Measurements from ENCODE around the gene CHURC1. TPM values are rescaled to one million over a fixed set of nuclear protein-coding genes. Genes with fewer than 3 reads are reported as not detected.

CHURC1 gene
- polyA plus RNA-seq, 1 of the 3 experiments (the other 2 are of a cell fraction), result 66.8 TPM

DNA sequence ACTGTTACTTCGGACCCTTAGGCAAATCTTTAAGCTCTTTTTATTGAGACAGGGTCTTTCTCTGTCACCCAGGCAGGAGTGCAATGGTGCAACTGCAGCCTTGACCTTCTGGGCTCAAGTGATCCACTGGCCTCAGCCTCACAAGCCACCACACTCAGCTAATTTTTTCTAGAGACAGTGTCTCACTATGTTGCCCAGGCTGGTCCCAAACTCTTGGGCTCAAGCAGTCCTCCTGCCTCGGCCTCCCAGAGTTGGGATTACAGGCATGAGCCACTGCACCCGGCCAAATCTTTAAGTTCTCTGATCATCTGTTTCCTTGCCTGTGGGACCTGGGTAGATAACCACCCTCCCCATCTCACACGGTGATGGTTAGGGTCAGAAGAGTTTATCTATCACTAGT, 30.6 kb downstream of the CHURC1 start (continued):
- no peak for TF ChIP-seq CHD2 (IDR thresholded peaks at IDR 0.05; ENCODE audit: low read length, partially characterized antibody)
- TF ChIP-seq SIN3A (IDR thresholded peaks at IDR 0.05; ENCODE audit: borderline replicate concordance, low read depth, low read length), result no peak
- TF ChIP-seq NFIC (IDR thresholded peaks at IDR 0.05; ENCODE audit: borderline replicate concordance), result no peak
- no peak for TF ChIP-seq RXRA (IDR thresholded peaks at IDR 0.05; ENCODE audit: borderline replicate concordance, low read depth)

DNA sequence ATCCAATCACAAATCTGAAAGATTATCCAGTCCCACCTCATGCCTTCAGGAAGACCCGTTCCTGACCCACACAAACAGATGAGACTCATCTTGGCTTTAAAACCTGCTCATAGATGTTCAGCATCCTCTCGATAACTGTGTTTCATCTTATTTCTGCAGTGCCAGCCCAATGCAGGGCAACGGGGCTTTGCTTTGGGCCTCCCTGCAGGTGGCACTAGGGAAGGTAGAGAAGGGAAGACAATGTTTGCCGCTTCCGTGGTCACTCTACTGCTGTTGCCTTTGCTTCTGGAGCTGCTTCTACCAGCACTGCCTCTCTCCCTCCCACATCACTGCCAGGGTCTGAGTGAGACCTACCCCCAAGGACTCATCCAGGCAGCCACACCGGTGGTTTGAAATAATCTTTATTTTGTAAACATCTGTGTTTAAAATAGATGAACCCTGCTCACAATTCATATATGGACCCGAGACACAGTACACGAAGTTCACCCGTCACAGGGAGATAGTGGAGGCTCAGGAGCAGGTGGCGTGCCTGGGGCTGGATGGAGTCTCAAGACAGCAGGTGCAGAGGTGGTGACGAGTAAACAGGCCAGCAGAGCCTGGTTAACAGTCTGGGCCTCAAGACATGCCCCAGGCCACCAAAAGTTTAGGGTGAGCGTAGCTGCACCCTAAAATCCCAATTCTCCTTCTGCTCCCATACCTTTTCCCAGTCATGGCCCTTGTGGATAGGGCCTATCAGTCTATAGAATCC, 31.4 kb downstream of the CHURC1 start:
- Histone ChIP-seq H3K4me3 (ENCODE audit: low read depth in 2 of 2, low read length in 1 of 2) (no peak overlapping the region), H3K79me2 (ENCODE audit: insufficient read depth) (no peaks in the 10 kb centered on the region), H3K9me3 (no peaks in the 10 kb centered on the region), H3K27me3 (ENCODE audit: insufficient read depth) (no peaks in the 10 kb centered on the region), H3K4me2 (no peak overlapping the region), H3K9me2 (no peaks in the 10 kb centered on the region), H3K27ac (ENCODE audit: low read depth in 2 of 2, low read length in 1 of 2) (no peak overlapping the region), H2AFZ (ENCODE audit: low read depth) (no peak overlapping the region), H3K36me3 (replicated peaks in 1 of 2; ENCODE audit: control insufficient read depth in 1 of 2, insufficient read depth in 2 of 2, low read length in 1 of 2) (peaks cover 0 to 28% of the 10 kb centered on the region in 2 experiments), H3K9ac (no peak overlapping the region), H3K4me1 (ENCODE audit: control insufficient read depth in 1 of 2, insufficient read depth in 2 of 2, low read depth in 1 of 2, low read length in 1 of 2) (no peaks in the 10 kb centered on the region), H4K20me1 (ENCODE audit: insufficient read depth) (no peaks in the 10 kb centered on the region), H3F3A (replicated peaks; ENCODE audit: insufficient read depth) (no peaks in the 10 kb centered on the region)
- CTCF ChIA-PET, result interaction anchor here (1.1 kb wide), 1 partner anchor 15 kb away, joined by 4 read pairs; no protein-coding TSS in a partner anchor
- POLR2A ChIA-PET, result no interaction called here
- WGBS (ENCODE audit: low lambda C conversion rate), result 91% methylated on average over 11 of the region's 12 CpGs
- DNase-seq, result no peak
- TF ChIP-seq TAF1 (IDR thresholded peaks at IDR 0.05; ENCODE audit: borderline replicate concordance, low read depth, low read length), result no peak
- TF ChIP-seq, protein P1, sequence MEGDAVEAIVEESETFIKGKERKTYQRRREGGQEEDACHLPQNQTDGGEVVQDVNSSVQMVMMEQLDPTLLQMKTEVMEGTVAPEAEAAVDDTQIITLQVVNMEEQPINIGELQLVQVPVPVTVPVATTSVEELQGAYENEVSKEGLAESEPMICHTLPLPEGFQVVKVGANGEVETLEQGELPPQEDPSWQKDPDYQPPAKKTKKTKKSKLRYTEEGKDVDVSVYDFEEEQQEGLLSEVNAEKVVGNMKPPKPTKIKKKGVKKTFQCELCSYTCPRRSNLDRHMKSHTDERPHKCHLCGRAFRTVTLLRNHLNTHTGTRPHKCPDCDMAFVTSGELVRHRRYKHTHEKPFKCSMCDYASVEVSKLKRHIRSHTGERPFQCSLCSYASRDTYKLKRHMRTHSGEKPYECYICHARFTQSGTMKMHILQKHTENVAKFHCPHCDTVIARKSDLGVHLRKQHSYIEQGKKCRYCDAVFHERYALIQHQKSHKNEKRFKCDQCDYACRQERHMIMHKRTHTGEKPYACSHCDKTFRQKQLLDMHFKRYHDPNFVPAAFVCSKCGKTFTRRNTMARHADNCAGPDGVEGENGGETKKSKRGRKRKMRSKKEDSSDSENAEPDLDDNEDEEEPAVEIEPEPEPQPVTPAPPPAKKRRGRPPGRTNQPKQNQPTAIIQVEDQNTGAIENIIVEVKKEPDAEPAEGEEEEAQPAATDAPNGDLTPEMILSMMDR (IDR thresholded peaks at IDR 0.05), result no peak
- TF ChIP-seq RXRA (IDR thresholded peaks at IDR 0.05; ENCODE audit: borderline replicate concordance, low read depth), result no peak
- no peak for TF ChIP-seq FOXM1 (IDR thresholded peaks at IDR 0.05; ENCODE audit: low read depth)
- no peak for TF ChIP-seq NFIC (IDR thresholded peaks at IDR 0.05; ENCODE audit: borderline replicate concordance)
- TF ChIP-seq JUND (IDR thresholded peaks at IDR 0.05), result no peak
- no peak for TF ChIP-seq POLR2AphosphoS5 (IDR thresholded peaks at IDR 0.05; ENCODE audit: low read depth, low read length)
- TF ChIP-seq, protein P2, sequence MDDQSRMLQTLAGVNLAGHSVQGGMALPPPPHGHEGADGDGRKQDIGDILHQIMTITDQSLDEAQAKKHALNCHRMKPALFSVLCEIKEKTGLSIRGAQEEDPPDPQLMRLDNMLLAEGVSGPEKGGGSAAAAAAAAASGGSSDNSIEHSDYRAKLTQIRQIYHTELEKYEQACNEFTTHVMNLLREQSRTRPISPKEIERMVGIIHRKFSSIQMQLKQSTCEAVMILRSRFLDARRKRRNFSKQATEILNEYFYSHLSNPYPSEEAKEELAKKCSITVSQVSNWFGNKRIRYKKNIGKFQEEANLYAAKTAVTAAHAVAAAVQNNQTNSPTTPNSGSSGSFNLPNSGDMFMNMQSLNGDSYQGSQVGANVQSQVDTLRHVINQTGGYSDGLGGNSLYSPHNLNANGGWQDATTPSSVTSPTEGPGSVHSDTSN (IDR thresholded peaks at IDR 0.05), result no peak

Data from SK-N-SH (cell line).